AG20443 (cell line): Measurements from ENCODE around the gene C6orf62.
"Not testable (repeated sequence)": the region's sequence is repeated elsewhere in the genome, so short reads cannot be mapped to it uniquely, and the experiment has no call there.

ENCODE experiments used
- DNase-seq: peaks from one replicate; pipeline ENCODE4 v3.0.0; 2012; ENCODE audit warnings: low spot score, mixed read lengths

C6orf62 gene

DNA sequence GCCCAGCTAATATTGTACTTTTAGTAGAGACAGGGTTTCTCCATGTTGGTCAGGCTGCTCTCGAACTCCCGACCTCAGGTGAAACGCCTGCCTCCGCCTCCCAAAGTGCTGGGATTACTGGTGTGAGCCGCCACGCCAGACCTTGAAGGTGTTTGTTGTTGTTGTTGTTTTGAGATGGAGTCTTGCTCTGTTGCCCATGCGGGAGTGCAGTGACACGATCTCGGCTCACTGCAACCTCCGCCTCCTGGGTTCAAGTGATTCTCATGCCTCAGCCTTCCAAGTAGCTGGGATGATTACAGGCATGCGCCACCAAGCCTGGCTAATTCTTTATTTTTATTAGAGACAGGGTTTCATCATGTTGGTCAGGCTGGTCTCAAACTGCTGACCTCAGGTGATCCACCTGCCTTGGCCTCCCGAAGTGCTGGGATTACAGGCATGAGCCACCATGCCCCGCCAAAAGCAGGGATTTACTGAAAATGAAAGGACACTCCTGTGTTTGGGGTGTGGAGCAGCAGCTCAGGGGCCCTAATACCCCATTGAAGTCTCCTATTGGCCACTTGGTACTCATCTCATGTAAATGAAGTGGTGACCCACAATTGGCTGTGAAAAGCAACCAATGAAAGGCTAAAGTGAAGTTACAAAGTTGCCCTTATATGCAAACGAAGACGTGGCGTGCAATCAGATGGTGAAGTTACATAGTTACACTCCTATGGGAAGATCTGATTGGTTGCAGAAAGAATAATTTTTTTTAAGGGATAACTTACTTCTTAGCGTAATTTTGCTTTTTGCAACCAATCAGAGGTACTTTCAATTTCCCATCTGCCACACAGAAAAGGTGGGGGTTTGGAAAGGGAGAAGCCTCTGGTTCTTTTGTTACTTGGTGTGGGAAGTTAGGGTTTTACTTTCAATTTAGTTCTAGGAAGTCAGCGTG, 50.6 kb downstream of the C6orf62 start:
- not testable (repeated sequence) for DNase-seq

DNA sequence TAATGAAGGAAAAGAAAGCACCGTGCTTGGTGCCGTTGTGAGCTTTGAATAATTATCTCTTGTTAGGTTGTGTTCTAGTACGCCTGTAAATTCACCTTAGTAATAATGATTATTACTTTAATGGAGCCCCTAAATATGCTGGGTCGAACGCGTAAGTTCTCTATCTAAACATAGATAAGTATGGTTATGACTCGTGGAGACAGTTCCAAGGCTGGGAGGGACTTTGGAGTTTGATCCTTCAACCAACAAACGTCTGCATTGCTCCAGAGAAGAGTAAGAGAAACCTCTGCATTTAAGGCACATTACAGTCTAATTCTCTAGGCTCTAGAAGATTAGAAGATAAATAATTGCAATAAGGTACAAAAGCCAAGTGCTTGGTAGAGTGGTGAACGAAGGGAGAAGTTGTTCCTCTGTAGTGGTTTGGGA, 51.6 kb downstream of the C6orf62 start:
- DNase-seq = peak; percentile 18

DNA sequence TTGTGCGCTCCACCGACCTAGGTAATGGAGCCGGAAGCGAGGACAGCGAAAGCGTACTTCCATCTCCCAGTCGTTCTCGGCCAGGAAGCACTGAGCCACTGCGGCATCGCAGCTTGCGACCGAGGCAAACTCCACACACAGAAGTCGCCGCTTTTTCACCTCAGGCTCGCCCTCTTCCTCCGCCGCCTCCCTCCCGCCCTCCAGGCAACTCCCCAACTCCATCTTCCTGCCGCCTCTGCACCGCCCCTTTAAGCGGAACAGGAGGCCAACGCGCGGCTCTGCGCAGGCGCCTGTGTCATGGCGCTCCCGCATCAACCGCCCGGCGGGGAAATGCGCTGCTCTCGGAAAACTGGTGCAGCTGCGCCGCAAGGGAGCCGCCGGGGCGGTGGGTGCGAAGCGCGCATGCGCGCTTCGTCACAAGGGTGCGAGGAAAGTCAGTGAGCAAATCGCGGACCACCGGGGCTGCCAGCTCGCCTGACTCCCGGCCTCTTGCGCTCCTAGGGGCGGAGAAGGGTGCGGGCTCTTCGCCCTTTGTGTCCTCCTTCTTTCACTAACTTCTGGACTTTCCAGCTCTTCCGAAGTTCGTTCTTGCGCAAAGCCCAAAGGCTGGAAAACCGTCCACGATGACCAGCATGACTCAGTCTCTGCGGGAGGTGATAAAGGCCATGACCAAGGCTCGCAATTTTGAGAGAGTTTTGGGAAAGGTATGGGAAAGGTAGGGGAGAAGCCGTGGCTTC, 52.1 kb downstream of the C6orf62 start, which contains the start of the genes ACOT13 and TDP2:
TSS of gene ACOT13 (plus strand) at position 437 of the 737 bp plus-strand sequence. CDS start at position 624, 187 bp downstream.
TSS of gene TDP2 (minus strand) at position 259 of the 737 bp plus-strand sequence. CDS start at position 222, 37 bp downstream.
- DNase-seq = peak; percentile 100

GRCh38 chr6:24666097-24666640, 52.8 kb downstream of the C6orf62 start:
- peak; percentile 55 for DNase-seq

- DNase-seq = no peak
Measured at GRCh38 chr6:24664046-24664987, 54.6 kb downstream of the C6orf62 start.

DNA sequence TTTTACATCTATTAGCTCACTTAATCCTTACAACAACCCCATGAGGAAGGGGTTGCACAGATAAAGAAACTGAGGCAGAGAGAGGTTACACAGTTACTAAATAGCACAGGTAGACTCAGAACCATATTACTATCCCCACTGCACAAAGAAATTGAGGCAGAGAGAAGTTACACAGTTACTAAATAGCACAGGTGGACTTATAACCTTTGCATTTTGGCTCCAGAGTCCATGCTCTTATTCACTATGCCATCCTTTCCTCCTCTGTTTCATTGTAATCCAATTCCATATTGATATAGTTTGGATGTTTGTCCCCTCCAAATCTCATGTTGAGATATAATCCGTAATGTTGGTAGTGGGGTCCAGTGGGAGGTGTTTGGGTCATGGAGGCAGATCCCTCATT, 55.8 kb downstream of the C6orf62 start:
- no peak for DNase-seq

DNA sequence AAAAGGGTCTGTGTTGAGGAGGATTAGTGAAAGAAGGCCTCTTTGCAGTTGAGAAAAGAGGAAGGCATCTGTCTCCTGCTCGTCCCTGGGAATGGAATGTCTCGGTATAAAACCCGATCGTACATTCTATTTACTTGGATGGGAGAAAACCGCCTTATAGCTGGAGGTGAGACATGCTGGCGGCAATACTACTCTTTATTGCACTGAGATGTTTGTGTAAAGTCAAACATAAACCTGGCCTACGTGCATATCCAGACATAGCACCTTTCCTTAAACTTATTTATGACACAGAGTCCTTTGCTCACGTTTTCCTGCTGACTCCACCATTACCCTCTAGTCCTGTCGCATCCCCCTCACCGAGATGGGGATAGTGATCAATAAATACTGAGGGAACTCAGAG, 56.7 kb downstream of the C6orf62 start:
- no peak for DNase-seq

DNA sequence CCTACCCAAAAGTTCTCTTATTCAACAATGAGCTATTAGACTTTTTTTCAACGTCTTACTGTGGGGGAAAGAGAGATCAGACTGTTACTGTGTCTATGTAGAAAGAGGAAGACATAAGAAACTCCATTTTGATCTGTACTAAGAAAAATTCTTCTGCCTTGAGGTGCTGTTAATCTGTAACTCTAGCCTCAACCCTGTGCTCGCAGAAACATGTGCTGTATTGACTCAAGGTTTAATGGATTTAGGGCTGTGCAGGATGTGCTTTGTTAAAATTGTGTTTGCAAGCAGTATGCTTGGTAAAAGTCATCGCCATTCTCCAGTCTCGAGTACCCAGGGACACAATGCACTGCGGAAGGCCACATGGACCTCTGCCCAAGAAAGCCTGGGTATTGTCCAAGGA, 57.2 kb downstream of the C6orf62 start:
- DNase-seq = not testable (repeated sequence)

DNA sequence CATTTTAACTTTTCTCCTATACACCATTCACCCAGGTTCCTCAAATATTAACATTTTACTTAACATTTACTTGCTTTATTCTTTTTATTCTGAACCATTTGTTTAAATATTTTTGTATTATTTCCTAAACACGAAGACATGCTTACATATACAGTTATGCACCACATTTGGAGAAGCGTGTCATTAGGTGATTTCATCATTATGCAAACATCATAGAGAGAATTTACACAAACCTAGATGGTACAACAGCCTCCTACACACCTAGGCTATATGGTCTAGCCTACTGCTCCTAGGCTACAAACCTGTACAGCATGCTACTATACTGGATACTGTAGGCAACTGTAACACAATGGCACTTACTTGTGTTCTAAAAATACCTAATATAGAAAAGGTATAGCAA, 58.8 kb downstream of the C6orf62 start:
- no peak for DNase-seq

DNA sequence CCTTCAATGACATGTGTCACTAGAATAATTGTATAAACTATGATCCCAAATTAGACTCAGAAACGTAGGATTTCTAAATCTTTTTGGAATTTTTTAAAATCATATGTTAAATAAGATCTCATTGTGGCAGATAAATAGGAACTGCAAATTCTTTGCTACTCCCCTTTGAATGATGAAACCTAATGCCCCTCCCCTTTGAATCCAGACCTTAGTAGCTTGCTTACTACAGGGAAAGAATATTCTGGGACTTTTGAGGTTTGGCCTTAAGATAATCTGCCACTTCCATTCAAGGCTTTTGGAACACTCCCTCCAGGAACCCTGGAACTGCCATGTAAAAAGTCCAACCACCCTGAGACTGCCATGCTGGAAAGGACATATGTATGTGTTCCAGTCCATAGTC, 59.4 kb downstream of the C6orf62 start:
- no peak for DNase-seq

- peak; percentile 39 for DNase-seq
Measured at GRCh38 chr6:24658573-24659560, 60.1 kb downstream of the C6orf62 start.

DNA sequence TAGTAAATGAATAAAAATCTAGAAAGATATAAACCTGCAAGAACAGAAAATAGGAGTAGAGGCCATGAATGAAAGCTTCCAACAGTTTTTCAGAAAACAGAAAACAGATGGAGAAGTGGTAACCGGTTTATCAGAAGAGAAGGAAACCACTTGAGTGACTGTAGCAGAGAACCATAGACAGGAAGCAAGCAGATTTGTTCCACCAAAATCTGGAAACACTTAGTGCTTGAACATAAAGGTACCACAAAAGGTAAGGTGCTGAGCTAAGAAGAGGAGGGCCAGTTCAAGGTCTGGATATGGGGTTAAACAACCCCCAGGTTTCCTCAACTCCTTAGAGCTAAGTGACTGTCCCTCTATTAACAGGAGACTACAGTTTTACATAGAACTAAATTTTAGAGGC, 63.7 kb downstream of the C6orf62 start:
- DNase-seq = no peak
